ENCODE measurements around the gene SLIT3. TPM values are rescaled to one million over a fixed set of nuclear protein-coding genes. Genes with fewer than 3 reads are reported as not detected.

The SLIT3 gene
- total and polyA plus RNA-seq, 10 of the 15 experiments (the other 5 are each of a cell fraction or from before 2014, with no cell fraction given), result 0.05 TPM; not detected in 9

DNA sequence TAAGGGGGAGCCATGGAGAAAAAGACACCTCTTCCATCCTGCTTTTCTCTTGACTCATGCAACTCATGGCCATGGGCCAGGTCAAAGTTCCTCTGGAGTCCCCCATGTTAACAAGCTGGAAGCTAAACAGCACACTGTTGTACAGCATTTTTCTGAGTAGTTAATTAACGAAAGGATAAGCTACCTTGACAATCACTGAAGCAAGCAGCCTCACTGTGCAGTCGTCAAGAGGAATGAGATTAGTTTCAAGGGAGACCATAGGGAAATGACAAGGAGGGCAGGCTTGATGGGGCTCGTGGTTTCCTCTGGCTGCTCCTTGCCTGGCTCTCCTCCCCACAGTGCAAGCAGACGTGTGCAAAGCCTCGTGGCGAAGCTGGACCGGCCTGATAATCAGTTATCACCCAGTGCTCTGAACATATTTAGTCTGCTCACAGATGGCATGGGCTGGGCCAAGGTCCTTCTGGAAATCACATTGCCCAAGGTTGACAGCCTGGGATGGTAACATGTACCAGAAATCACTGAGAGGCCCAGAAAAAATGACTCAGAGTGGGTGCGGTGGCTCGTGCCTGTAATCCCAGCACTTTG is 209.5 kb downstream of the SLIT3 start:
- Histone ChIP-seq H3K27ac (ENCODE audit: control insufficient read depth, insufficient read depth) (no peak overlapping the region), H3K36me3 (ENCODE audit: control insufficient read depth in 2 of 2, insufficient read depth in 2 of 2, low read length in 1 of 2) (no peaks in the 10 kb centered on the region), H4K20me1 (ENCODE audit: control insufficient read depth, insufficient read depth) (no peaks in the 10 kb centered on the region), H2AFZ (ENCODE audit: control insufficient read depth, low read depth, low read length) (no peak overlapping the region), H3K27me3 (replicated peaks in 1 of 2; ENCODE audit: control insufficient read depth in 2 of 2, insufficient read depth in 2 of 2, low read length in 1 of 2) (no peaks in the 10 kb centered on the region; a peak in 2 of 4 replicates), H3K4me1 (ENCODE audit: control insufficient read depth, insufficient read depth, low read length) (no peaks in the 10 kb centered on the region), H3K9ac (ENCODE audit: control insufficient read depth, insufficient read depth, low read length) (no peak overlapping the region), H3K9me3 (replicated peaks; ENCODE audit: control insufficient read depth, insufficient read depth, low read length) (no peaks in the 10 kb centered on the region), H3K4me2 (ENCODE audit: control insufficient read depth, insufficient read depth) (no peak overlapping the region), H3K79me2 (ENCODE audit: control insufficient read depth, insufficient read depth, low read length) (no peaks in the 10 kb centered on the region), H3K4me3 (no peak overlapping the region)
- CTCF ChIA-PET, result no interaction called here
- POLR2A ChIA-PET, result no interaction called here
- RAD21 ChIA-PET (ENCODE audit: unreplicated experiment), result no interaction called here
- SMC1A ChIA-PET (ENCODE audit: uncharacterized antibody, unreplicated experiment), result no interaction called here
- intact Hi-C loops (cut with micrococcal nuclease; ENCODE audit: unreplicated experiment), result no loop called here
- no TSS peak for BruUV-seq (replicated peaks)
- FAIRE-seq (no peak), ATAC-seq (no peak), DNase-seq (ENCODE audit: low read depth, low spot score) (no peak)
- TF ChIP-seq TAF1 (IDR thresholded peaks at IDR 0.05; ENCODE audit: borderline replicate concordance, low read depth, low read length) (no peak), RCOR1 (conservative IDR thresholded peaks at IDR 0.05; ENCODE audit: low read depth, low read length) (no peak), KLF5 (IDR thresholded peaks at IDR 0.05; ENCODE audit: partially characterized antibody) (no peak), ZNF217 (IDR thresholded peaks at IDR 0.05) (no peak), ZNF384 (IDR thresholded peaks at IDR 0.05; ENCODE audit: borderline replicate concordance, low read depth, low read length) (no peak), NR2C2 (IDR thresholded peaks at IDR 0.05; ENCODE audit: borderline replicate concordance, control insufficient read depth, insufficient read length, low read depth) (no peak), SUZ12 (IDR thresholded peaks at IDR 0.05; ENCODE audit: unreplicated experiment) (no peak), HDAC6 (IDR thresholded peaks at IDR 0.05; ENCODE audit: unreplicated experiment) (no peak), CHD4 (IDR thresholded peaks at IDR 0.05) (no peak), HDGF (IDR thresholded peaks at IDR 0.05) (no peak)
- TF ChIP-seq, protein P1, sequence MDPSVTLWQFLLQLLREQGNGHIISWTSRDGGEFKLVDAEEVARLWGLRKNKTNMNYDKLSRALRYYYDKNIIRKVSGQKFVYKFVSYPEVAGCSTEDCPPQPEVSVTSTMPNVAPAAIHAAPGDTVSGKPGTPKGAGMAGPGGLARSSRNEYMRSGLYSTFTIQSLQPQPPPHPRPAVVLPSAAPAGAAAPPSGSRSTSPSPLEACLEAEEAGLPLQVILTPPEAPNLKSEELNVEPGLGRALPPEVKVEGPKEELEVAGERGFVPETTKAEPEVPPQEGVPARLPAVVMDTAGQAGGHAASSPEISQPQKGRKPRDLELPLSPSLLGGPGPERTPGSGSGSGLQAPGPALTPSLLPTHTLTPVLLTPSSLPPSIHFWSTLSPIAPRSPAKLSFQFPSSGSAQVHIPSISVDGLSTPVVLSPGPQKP (IDR thresholded peaks at IDR 0.05; ENCODE audit: low read depth, low read length), result no peak
- TF ChIP-seq, protein P2, sequence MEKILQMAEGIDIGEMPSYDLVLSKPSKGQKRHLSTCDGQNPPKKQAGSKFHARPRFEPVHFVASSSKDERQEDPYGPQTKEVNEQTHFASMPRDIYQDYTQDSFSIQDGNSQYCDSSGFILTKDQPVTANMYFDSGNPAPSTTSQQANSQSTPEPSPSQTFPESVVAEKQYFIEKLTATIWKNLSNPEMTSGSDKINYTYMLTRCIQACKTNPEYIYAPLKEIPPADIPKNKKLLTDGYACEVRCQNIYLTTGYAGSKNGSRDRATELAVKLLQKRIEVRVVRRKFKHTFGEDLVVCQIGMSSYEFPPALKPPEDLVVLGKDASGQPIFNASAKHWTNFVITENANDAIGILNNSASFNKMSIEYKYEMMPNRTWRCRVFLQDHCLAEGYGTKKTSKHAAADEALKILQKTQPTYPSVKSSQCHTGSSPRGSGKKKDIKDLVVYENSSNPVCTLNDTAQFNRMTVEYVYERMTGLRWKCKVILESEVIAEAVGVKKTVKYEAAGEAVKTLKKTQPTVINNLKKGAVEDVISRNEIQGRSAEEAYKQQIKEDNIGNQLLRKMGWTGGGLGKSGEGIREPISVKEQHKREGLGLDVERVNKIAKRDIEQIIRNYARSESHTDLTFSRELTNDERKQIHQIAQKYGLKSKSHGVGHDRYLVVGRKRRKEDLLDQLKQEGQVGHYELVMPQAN (conservative IDR thresholded peaks at IDR 0.05), result no peak
- TF ChIP-seq, protein P3, sequence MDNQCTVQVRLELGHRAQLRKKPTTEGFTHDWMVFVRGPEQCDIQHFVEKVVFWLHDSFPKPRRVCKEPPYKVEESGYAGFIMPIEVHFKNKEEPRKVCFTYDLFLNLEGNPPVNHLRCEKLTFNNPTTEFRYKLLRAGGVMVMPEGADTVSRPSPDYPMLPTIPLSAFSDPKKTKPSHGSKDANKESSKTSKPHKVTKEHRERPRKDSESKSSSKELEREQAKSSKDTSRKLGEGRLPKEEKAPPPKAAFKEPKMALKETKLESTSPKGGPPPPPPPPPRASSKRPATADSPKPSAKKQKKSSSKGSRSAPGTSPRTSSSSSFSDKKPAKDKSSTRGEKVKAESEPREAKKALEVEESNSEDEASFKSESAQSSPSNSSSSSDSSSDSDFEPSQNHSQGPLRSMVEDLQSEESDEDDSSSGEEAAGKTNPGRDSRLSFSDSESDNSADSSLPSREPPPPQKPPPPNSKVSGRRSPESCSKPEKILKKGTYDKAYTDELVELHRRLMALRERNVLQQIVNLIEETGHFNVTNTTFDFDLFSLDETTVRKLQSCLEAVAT (IDR thresholded peaks at IDR 0.05), result no peak
- TF ChIP-seq, protein P4, sequence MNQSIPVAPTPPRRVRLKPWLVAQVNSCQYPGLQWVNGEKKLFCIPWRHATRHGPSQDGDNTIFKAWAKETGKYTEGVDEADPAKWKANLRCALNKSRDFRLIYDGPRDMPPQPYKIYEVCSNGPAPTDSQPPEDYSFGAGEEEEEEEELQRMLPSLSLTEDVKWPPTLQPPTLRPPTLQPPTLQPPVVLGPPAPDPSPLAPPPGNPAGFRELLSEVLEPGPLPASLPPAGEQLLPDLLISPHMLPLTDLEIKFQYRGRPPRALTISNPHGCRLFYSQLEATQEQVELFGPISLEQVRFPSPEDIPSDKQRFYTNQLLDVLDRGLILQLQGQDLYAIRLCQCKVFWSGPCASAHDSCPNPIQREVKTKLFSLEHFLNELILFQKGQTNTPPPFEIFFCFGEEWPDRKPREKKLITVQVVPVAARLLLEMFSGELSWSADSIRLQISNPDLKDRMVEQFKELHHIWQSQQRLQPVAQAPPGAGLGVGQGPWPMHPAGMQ (IDR thresholded peaks at IDR 0.05; ENCODE audit: borderline replicate concordance), result no peak
- in situ Hi-C loops (cut with MboI), result no loop called here
- WGBS (ENCODE audit: insufficient coverage, insufficient replicate concordance, low lambda C conversion rate, missing lambda C conversion rate), result 31% methylated on average over 9 of the region's 9 CpGs
